NCI-H774 (cell line): ENCODE data around the gene LRRC37A2.
"Not testable (repeated sequence)": the region's sequence is repeated elsewhere in the genome, so short reads cannot be mapped to it uniquely, and the experiment has no call there.

Source experiments
- DNase-seq: peaks from one replicate; lab custom pipeline; 2025; lab: John Stamatoyannopoulos, UW

Gene LRRC37A2

DNA sequence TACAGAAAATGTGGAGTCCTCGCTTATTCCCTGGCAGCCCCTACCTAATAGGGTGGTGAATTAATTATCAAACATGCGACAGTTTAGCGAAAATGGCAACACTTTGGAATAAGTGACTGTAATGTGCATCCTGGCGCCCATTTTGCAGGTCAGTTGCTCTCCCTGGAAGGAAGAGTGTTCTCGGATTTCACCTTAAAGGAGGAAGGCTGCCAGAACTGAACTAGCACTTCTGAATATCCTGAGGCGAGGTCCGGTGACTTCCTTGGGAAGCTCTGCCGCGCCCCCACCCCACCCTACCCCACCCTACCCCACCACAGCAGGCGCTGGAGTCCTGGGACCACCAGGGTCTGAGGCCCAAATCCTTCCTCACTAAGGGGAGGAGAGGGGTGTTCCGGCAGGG lies at the start of gene LRRC37A2:
Gene LRRC37A2 (plus strand): TSS at position 301 of the 400 bp plus-strand sequence. CDS start 245 bp downstream, outside the sequence.
- not testable (repeated sequence) for DNase-seq

DNA sequence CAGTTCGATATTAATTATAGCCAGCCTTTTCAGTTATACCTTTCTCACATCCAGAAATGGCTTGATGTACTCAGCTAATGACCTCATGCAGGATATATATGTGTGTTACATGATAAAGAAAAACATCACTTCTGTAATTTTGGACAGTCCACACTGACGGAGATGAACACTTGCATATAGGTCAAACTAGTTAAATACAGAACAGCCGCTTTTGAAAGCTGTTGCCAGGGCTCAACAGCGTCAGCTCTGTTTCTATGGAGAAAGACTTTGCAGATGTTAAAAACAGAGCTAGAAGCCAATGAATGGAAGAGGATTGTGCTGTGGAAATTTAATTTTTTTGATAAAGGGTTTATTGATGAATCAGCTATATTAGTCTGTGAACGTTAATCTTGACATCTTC lies 44.6 kb upstream of the LRRC37A2 start:
- DNase-seq = not testable (repeated sequence)

DNA sequence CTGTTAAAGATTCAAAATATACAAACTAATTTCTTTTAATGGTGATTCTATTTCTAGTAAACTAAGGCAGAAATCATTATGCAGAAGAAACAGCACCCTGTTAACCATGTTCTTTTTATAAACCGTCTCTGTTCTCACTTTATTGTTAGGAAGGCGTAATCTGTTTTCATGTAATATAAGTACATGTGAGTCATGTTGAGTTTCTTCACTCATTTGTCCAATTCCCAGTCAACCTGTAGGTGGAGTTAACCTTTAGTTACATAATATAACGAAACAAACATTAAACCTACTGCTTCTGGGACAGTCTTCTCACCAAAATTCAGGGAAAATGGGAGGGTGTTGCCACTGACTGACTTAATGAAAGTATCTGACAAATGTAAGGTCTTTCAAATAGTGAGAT lies 37.8 kb upstream of the LRRC37A2 start:
- DNase-seq = not testable (repeated sequence)

DNA sequence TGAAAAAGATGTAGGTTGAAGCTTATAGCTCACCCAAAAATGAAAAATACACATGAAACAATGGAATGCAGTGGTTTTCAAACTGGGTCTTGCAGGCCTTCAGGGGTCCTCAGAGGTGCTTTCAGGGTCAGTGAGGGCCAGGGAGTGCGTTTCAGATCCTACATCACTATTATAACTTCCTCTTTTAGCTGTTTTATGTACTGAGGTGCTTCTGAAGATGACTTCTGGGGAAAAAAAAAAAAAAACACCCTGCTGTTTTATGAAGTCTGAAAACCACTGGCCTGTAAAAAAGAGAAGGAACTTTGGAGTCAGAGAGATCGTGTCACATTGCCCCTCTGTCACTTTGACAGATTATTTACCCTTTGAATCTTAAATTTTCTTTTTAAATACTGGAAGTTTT lies 36.7 kb upstream of the LRRC37A2 start:
- DNase-seq = not testable (repeated sequence)

DNA sequence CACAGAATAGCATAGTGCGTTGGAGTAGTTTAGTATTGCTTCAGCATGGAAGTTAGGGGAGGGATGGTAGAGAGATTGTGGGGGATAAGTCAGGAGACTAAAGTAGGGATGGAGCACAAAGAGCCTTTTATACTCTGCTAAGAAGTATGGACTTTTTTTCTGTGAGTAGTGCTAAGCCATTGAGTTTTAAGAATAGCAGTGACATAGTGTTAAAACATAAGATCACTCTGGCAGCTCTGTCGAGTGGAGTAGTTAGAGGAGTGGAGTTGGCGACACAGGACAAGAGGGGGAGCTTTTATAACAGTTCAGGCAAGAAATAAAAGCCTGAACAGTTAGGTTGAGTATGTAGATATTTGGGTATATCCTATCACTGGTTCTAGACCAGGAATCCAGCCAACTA lies 33.4 kb upstream of the LRRC37A2 start:
- DNase-seq = not testable (repeated sequence)

DNA sequence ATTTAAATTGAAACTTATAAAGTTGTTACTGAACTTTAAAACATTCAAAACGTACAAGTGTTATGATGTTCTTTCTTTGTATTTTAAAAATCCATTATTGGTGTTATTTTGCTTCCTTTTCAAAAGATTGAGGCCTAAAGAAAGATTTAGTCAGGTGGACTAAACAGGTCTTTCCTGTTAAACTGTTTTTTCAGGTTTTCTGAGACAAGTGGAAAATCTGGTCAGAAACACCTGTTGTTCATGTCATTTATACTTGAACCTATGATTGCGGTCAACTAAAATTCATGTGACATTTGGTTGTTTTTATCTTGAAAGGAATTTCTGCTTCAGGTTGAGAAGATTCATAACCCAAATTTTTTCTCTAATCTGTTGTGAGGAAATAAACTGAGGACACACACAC lies 31.0 kb upstream of the LRRC37A2 start:
- not testable (repeated sequence) for DNase-seq

DNA sequence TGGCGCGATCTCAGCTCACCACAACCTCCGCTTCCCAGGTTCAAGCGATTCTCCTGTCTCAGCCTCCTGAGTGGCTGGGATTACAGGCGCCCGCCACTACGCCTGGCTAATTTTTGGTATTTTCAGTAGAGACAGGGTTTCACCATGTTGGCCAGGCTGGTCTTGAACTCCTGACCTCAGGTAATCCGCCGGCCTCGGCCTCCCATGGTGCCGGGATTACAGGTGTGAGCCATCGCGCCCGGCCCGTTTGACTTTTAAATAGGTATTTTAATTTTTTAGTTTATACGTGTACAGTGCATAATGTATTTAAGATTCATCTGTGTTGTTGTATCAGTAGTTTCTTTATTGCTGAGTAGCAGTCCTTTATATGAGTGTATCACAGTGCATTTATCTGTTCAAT lies 20.2 kb upstream of the LRRC37A2 start:
- DNase-seq = not testable (repeated sequence)

DNA sequence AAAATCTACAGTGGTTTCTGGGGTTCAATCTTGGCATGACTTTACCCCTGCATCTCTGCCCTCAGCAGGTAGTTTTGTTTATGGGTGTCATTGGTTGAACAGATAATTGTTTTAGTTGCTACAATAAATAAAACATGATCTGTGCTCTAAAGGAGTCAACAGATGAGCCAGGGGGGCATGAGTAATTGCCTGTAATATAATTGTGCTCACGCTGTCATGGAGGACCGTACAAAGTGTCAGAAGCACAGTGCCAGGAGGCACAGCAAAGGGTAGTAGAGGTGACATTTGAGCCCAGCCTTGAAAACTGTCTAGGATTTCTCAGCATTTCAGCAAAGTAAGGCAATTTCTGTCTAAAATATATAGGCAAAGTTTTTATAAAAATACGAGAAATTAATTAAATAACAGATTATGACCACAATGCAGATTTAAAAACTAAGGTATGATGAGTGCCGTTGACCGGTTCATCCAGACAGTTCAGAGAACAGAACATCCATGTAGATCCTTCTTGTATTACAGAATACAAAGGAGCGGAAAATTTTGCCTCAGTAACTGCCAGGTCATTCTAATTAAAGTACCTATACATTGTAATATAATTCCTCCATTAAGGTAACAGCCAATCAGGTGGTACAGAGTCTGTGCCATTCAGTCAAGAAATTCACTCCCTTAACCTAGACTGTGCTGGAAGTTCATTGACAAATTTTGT lies 12.7 kb upstream of the LRRC37A2 start:
- DNase-seq = not testable (repeated sequence)

DNA sequence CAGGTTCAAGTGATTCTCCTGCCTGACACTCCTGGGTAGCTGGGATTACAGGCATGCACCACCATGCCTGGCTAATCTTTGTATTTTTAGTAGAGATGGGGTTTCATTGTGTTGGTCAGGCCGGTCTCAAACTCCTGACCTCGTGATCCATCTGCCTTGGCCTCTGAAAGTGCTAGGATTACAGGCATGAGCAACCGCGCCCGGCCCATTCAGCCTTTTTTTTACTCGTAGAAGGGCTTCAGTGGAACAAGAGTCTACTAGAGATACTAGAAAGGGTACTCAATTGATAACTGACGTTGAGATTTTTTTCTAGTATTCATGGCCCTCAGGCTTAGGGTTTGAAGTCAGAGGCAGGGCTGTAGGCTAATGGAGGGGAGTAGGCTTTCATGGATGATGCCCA lies 6.4 kb upstream of the LRRC37A2 start:
- DNase-seq = not testable (repeated sequence)

DNA sequence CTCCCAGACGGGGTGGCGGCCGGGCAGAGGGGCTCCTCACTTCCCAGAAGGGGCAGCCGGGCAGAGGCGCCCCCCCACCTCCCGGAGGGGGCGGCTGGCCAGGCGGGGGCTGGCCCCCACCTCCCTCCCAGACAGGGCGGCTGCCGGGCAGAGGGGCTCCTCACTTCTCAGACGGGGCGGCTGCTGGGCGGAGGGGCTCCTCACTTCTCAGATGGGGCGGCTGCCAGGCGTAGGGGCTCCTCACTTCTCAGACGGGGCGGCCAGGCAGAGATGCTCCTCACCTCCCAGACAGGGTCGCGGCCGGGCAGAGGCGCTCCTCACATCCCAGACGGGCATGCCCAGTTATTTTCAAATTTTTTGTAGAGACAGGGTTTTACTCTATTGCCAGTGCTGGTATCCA lies 22.4 kb downstream of the LRRC37A2 start:
- DNase-seq = not testable (repeated sequence)

DNA sequence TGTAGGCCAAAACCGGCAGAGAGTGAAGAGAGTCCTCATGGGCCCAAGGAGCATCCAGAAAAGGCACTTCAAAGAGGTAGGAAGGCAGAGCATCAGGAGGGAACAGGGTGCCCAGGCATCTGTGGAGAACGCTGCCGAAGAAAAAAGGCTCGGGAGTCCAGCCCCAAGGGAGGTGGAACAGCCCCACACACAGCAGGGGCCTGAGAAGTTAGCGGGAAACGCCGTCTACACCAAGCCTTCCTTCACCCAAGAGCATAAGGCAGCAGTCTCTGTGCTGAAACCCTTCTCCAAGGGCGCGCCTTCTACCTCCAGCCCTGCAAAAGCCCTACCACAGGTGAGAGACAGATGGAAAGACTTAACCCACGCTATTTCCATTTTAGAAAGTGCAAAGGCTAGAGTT lies 36.3 kb downstream of the LRRC37A2 start:
- DNase-seq = not testable (repeated sequence)

DNA sequence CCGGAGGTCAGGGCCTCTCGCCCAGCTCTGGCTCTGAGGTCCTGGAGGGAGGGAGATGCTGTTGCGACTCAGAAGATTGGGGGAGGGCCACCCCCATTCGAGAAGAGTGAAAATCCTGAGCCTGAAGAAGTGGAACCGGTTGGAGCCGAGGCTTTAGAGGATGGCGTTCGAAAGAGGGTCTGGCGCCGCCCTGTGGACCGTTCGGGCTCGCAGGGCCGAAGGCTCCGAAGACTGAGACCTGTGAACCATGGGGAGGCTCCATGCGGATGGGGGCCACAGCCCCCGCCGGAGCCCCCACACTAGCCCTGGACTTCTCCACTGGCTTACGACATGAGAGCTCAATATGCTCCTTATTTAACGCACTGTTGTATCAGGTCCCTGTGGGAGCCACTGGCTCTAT lies 46.9 kb downstream of the LRRC37A2 start:
- not testable (repeated sequence) for DNase-seq

DNA sequence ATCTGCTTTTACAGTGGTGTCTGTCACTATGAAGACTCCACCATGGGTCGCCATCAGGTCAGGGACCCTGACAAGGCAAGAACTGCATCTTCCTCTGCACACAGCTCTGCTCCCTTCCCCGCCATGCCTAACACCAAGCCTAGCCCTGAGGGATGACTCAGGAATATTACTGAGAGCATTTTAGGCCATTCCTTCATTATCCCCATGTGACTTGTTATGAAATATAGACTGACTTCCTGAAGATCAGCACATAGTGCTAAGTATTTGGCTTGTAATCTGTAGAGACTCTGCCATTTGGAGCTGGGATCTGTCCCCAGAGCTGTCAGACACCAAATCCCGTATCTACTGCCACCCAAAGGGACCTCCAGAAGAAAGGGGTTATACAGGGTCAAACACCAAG lies 47.8 kb downstream of the LRRC37A2 start:
- DNase-seq = not testable (repeated sequence)

DNA sequence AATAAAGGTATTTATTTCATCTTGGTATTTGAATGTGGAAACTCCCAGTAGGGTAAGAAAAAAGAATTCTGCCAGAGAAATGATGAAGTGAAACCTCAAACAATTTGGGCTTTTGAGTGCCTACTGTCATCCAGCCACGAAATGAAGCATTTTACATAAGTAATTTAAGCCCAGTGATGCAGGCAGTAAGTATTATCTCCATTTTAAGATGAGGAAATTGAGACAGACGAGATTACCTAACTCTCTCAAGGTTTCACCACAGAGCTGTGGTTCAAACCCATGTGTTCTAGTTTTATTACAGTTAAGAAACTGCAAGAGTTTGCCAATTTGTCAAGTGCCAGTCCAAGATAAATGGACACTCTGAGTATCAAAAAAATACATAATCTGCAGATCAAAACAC lies 54.0 kb downstream of the LRRC37A2 start:
- not testable (repeated sequence) for DNase-seq

DNA sequence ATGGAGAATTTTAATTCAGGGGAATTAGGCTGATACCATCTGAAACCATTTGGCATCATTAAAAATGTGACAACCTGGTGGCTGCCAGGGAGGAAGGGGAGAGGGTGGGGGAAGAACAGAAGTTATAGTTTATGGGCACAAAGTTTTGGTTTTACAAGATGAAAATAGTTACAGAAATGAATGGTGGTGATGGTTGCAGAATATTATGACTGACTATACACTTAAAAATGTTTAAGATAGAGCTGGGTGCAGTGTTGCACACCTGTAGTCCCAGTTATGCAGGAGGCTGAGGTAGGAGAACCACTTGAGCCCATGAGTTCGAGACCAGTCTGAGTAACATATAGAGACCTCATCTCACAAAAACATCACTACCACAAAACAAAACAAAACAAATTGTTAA lies 54.7 kb downstream of the LRRC37A2 start:
- DNase-seq = not testable (repeated sequence)

DNA sequence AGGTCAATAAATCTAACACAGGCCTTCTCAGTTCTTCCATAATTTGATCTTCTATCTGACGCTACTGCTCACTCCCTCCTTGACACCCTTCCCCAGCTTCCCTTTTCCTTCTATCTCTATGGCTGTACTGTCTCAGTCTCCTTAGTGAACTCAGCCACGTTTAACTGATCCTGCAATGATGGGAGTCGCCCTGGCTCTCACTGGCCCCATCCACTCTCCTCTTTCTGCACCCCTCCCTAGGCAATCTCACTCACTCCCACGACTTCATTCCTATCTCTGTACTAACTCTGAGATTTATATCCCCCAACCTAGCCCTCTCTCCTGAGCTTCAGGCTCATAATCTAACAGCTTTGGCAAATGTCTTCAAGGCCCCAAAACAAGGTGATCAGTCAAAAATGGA lies 59.5 kb downstream of the LRRC37A2 start:
- DNase-seq = not testable (repeated sequence)

DNA sequence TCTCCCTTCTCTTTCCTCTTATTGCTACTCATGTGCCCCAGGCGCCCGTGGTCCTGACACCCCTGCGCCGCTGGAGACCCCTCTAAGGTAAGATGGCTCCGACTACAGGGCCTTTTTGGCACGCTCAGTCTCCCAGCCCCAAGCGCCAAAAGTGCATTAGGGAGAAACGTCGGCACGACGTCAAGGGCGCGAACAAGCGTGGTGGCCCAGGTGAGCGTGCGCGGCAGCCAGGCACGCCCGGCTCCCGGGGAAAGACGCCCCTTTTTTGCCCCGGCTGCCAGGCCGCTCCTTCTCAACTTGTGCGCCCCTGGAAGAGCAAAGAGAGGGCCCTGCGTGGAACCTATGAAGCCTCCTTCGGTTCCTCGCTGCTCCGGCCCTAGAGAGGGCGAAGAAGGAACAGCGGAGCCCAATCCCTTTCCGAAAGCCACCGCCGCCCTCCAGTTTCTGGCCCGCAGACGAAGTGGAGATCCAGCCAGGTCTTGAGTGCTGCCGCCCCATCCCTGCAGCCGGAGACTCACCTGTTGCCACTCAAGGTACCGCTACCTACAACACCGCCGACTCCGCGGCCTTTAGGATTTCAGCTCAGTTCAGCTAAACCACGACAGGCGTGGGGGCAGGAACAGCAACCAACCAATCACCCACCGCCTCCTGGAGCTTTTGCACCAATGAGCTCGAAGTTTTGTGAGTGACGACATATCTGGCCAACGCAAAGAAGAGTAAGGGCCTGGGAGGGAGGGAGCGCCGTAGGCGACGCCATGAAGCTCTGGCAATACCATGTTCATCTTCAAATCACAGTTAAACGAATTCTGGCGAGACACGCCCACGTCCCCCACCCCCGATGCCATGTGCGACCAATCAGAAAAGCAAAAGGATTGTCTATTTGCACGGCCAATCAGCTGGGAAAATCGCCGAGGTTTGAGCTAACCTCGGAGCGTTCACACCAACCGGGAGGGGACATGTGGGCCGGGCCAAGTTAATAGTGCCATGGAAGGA lies 67.1 kb downstream of the LRRC37A2 start, which contains the start of gene ARL17A:
Gene ARL17A (minus strand): TSS at position 609 of the 993 bp plus-strand sequence. CDS start 3,369 bp downstream, outside the sequence.
- not testable (repeated sequence) for DNase-seq

DNA sequence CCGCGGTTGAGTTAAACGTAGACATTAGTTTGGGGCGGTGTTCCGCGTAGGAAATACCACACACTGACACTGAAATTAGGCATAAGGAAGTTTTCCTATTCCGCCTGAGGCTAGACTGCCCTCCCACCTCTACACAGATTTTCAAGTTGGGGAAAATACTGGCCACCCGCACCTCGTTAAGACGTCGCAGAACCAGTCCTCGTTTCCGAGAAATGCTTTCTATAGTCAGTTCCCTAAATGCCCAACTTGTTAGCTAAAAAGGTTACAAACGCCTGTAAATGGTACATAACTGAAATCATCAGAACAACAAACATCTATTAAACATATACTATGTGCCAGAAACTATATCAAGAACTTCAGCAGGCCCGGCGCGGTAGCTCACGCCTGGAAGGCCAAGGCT lies 67.8 kb downstream of the LRRC37A2 start:
- not testable (repeated sequence) for DNase-seq

DNA sequence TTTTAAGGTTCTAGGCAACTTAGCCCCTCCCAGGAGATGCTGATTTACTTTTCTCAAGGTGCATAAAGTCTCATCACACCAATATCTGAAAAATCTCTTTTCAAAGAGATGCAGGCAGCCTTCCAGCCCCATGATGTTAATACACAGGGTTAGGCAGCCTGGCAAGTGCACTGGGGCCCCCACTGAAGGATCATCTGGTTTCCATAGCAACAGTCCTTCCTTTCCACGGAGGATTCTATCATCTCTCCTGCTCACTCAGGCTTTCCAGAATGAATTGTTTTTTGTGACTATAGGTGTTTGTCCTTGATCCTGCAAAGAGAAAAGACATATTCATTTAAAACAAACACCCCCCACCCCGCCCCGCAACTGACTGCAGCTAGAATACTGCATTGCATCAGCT lies 73.2 kb downstream of the LRRC37A2 start:
- DNase-seq = not testable (repeated sequence)

DNA sequence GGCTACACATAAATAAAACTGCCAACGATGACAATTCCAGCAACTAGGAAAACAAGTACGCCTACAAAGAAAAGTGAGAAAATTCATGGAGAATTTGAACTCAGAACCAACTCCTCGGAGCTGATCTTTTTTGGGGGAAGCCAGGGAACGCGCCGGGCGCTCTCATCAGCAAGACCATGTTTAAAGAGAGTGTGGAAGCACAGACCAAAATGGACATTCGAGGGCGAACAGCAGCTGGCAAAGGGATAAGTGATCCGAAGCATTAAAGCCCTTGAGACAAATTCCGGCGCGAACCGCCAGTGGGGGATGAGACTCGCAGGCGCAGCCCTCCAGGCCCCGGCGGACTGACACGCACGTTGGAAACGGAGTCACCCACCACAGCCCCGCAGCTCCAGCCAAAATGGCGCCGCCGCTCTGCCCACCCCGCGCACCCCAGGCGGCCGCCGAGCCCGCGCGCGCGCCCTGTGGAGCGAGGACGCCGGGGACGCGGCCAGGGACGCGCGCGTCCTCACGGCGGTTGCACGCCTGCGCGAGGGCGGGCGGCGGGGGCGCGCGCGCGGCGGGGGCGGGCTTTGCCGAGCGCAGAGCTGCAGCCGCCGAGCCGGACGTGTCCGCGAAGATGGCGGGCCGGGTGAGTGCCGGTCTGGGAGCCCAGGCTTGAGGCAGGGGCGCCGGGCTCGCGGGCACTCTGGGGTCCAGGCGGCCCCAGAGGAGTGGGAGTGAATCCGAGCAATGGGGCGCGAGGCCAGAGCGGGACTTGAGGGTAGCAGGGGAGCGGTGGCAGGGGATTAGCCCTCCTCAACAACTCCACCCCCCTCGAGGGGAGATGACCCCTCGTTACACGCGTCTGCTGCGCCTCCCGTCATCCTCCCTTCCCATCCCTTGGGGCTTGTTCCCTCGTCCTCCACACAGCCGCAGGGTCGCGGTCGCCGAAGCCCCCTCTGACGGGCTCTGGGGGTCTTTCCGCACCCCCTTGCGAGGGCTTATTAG lies 78.2 kb downstream of the LRRC37A2 start, which contains the start of gene NSF:
Gene NSF (plus strand): TSS at position 513 of the 990 bp plus-strand sequence. CDS start 107 bp downstream, at position 620.
- not testable (repeated sequence) for DNase-seq

DNA sequence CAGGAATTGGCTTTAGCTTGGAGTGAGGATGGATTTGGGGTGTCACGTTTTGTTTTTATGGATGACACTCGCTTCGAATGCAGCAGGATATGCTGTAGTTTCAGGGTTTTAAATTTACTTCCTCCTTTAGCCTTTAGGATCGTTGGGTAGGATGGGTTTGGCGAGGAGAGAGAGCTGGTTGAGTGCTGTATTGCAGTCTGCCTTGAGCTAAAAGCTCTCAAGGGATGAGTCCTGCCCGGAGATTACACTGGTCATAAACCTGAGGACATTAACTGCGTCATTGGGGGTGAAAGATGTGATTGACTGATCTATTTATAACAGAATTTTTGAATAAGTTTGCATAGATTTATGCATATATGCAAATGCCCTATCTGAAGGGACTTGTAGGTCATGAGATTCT lies 79.1 kb downstream of the LRRC37A2 start:
- not testable (repeated sequence) for DNase-seq
